AG09309 (cell line): ENCODE measurements around the gene LAMP5.

ENCODE experiments used
- DNase-seq: peaks from one replicate; pipeline ENCODE4 v3.0.0-alpha.2; 2010; ENCODE audit warnings: low read depth
- H3K4me3 ChIP-seq: 2 replicates; pipeline ENCODE4 v1.5.1; 2011; ENCODE audit warnings: mild to moderate bottlenecking, low read depth, low read length, moderate library complexity; ENCODE audit not compliant: control insufficient read depth
- CTCF ChIP-seq: IDR thresholded peaks from 2 replicates; pipeline ENCODE4 v1.5.1; 2011; ENCODE audit warnings: mild to moderate bottlenecking, low read depth, low read length, inconsistent platforms; ENCODE audit not compliant: insufficient read depth, control insufficient read depth; ENCODE audit errors: missing control alignments

The LAMP5 gene

GRCh38 chr20:9550283-9550682, 35.9 kb downstream of the LAMP5 start:
- H3K4me3 ChIP-seq: no peak overlapping the region
- no peak for DNase-seq
- TF ChIP-seq CTCF: no peak

GRCh38 chr20:9550871-9551270, 36.5 kb downstream of the LAMP5 start:
- DNase-seq: no peak
- no peak for TF ChIP-seq CTCF
- H3K4me3 ChIP-seq: no peak overlapping the region

- no peak for DNase-seq
- H3K4me3 ChIP-seq: no peak overlapping the region
- no peak for TF ChIP-seq CTCF
These were observed 37.6 kb downstream of the LAMP5 start for GRCh38 chr20:9551808-9552550.

- DNase-seq: no peak
- TF ChIP-seq CTCF: no peak
- no peak overlapping the region for H3K4me3 ChIP-seq
These were observed 41.4 kb downstream of the LAMP5 start for GRCh38 chr20:9555781-9556180.

GRCh38 chr20:9557411-9557810, 43.0 kb downstream of the LAMP5 start:
- no peak for DNase-seq
- no peak for TF ChIP-seq CTCF
- no peak overlapping the region for H3K4me3 ChIP-seq

- TF ChIP-seq CTCF: no peak
- no peak overlapping the region for H3K4me3 ChIP-seq
- DNase-seq: no peak
These were observed 51.6 kb downstream of the LAMP5 start for GRCh38 chr20:9565910-9566550.

GRCh38 chr20:9566977-9567376, 52.6 kb downstream of the LAMP5 start:
- TF ChIP-seq CTCF: no peak
- no peak for DNase-seq
- no peak overlapping the region for H3K4me3 ChIP-seq
